SU-DHL-6 (cell line): ENCODE measurements around the gene SFT2D3.

ENCODE experiments used
- EZH2phosphoT487 ChIP-seq: fragments of 200-600 bp; sonication (generic), shearing (Covaris generic); conservative IDR thresholded peaks from 2 replicates; pipeline ENCODE4 v1.6.1; 2018; ENCODE audit warnings: mild to moderate bottlenecking, antibody characterized with exemption, low read length, moderate library complexity, mixed read lengths
- TF ChIP-seq, protein P1 (sequence below): fragments of 200-600 bp; sonication (generic); IDR thresholded peaks from one replicate; pipeline ENCODE4 v1.5.1; 2017; ENCODE audit warnings: antibody characterized with exemption, mild to moderate bottlenecking, low read length, moderate library complexity; ENCODE audit not compliant: insufficient read depth, poor library complexity, severe bottlenecking

DNA sequence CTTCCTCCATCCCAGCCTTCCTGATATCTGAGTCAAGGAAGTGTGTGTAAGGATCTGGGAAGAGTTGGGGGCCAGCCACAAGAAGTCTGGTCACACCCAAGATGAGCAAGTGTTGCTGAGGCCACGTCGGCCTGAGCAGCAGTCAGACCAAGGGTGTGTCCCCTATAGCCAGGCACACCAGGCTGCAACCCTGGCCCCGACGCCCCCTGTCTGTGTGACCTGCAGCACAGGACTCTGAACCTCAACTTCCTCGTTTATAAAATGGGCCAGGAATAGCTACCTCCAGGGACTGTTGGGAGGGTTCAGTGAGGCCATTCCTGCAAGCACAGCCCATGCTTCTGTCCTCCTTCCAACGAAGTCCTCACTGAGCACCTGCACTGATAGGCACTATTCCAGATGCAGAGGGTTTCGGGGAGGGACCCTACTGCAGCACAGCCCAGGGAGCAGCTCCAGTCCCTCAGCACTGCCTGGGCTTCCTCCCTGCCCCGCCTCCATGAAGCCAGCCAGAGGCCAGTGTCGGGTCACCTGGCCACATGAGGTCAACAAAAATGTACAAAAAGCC, 39.3 kb upstream of the SFT2D3 start:
- TF ChIP-seq, protein P1, sequence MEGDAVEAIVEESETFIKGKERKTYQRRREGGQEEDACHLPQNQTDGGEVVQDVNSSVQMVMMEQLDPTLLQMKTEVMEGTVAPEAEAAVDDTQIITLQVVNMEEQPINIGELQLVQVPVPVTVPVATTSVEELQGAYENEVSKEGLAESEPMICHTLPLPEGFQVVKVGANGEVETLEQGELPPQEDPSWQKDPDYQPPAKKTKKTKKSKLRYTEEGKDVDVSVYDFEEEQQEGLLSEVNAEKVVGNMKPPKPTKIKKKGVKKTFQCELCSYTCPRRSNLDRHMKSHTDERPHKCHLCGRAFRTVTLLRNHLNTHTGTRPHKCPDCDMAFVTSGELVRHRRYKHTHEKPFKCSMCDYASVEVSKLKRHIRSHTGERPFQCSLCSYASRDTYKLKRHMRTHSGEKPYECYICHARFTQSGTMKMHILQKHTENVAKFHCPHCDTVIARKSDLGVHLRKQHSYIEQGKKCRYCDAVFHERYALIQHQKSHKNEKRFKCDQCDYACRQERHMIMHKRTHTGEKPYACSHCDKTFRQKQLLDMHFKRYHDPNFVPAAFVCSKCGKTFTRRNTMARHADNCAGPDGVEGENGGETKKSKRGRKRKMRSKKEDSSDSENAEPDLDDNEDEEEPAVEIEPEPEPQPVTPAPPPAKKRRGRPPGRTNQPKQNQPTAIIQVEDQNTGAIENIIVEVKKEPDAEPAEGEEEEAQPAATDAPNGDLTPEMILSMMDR, result no peak
- TF ChIP-seq EZH2phosphoT487, result no peak
